Measurements from ENCODE around the gene ROBO2.

The ROBO2 gene, protein sequence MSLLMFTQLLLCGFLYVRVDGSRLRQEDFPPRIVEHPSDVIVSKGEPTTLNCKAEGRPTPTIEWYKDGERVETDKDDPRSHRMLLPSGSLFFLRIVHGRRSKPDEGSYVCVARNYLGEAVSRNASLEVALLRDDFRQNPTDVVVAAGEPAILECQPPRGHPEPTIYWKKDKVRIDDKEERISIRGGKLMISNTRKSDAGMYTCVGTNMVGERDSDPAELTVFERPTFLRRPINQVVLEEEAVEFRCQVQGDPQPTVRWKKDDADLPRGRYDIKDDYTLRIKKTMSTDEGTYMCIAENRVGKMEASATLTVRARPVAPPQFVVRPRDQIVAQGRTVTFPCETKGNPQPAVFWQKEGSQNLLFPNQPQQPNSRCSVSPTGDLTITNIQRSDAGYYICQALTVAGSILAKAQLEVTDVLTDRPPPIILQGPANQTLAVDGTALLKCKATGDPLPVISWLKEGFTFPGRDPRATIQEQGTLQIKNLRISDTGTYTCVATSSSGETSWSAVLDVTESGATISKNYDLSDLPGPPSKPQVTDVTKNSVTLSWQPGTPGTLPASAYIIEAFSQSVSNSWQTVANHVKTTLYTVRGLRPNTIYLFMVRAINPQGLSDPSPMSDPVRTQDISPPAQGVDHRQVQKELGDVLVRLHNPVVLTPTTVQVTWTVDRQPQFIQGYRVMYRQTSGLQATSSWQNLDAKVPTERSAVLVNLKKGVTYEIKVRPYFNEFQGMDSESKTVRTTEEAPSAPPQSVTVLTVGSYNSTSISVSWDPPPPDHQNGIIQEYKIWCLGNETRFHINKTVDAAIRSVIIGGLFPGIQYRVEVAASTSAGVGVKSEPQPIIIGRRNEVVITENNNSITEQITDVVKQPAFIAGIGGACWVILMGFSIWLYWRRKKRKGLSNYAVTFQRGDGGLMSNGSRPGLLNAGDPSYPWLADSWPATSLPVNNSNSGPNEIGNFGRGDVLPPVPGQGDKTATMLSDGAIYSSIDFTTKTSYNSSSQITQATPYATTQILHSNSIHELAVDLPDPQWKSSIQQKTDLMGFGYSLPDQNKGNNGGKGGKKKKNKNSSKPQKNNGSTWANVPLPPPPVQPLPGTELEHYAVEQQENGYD (N-terminal part only)

GRCh38 chr3:77039606-77040171, at the start of gene ROBO2:
Gene ROBO2 (plus strand): TSS chr3:77040099. CDS start chr3:77040786, 687 bp downstream.
- TF ChIP-seq SUZ12 (IDR thresholded peaks at IDR 0.05), result no peak
- no peak for TF ChIP-seq NFRKB (IDR thresholded peaks at IDR 0.05)
- TF ChIP-seq FOXM1 (IDR thresholded peaks at IDR 0.05; ENCODE audit: borderline replicate concordance), result no peak
- no peak for TF ChIP-seq BHLHE40 (IDR thresholded peaks at IDR 0.05; ENCODE audit: borderline replicate concordance)
- TF ChIP-seq SP1 (IDR thresholded peaks at IDR 0.05), result no peak
- no peak for TF ChIP-seq FOXK2 (IDR thresholded peaks at IDR 0.05)
- no peak for TF ChIP-seq TARDBP (IDR thresholded peaks at IDR 0.05)
- TF ChIP-seq HDGF (IDR thresholded peaks at IDR 0.05; ENCODE audit: borderline replicate concordance), result no peak
- TF ChIP-seq ARNT (IDR thresholded peaks at IDR 0.05), result no peak
- TF ChIP-seq ZNF384 (IDR thresholded peaks at IDR 0.05), result no peak
- no peak for TF ChIP-seq PKNOX1 (IDR thresholded peaks at IDR 0.05)
- TF ChIP-seq L3MBTL2 (conservative IDR thresholded peaks at IDR 0.05), result no peak
- TF ChIP-seq LEF1 (IDR thresholded peaks at IDR 0.05; ENCODE audit: borderline replicate concordance), result no peak
- TF ChIP-seq CTBP1 (IDR thresholded peaks at IDR 0.05; ENCODE audit: borderline replicate concordance), result no peak
- no peak for TF ChIP-seq FOXA1 (IDR thresholded peaks at IDR 0.05)
- no peak for TF ChIP-seq ELF4 (IDR thresholded peaks at IDR 0.05)
- ChIA-PET POLR2A (interaction anchor here (1.2 to 2.9 kb wide), 6 partner anchors 41 to 217 kb away, joined by 5 to 16 read pairs (median 6); no protein-coding TSS in a partner anchor), CTCF (interaction anchor here (3.0 kb wide), 1 partner anchor 281 kb away, joined by 21 read pairs; no protein-coding TSS in a partner anchor)
- peak; percentile 54 for DNase-seq (ENCODE audit: extremely low spot score)

DNA sequence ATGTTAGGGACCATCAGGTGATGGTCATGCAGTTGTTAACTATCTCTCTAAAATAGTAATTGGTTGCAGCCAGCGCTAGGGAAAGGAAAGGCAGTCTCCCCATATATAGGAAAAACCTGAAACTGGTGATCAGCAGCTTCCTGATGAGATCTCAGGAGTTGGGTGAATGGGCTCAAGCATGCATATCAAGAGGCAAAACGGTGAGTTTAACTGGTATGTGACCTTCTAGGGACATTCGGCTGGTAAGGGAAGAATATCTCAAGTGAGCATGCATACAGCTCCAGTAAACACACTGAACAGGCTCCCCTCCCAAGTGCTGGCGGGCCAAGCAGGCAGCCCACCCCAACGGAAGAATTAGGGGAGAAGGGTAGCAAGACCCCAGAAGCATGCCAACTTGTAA, 49.3 kb upstream of the ROBO2 start:
- TF ChIP-seq L3MBTL2 (conservative IDR thresholded peaks at IDR 0.05) (no peak), FOXM1 (IDR thresholded peaks at IDR 0.05; ENCODE audit: borderline replicate concordance) (no peak), ELF4 (IDR thresholded peaks at IDR 0.05) (no peak), ARNT (IDR thresholded peaks at IDR 0.05) (no peak), SP1 (IDR thresholded peaks at IDR 0.05) (no peak), LEF1 (IDR thresholded peaks at IDR 0.05; ENCODE audit: borderline replicate concordance) (no peak), CTBP1 (IDR thresholded peaks at IDR 0.05; ENCODE audit: borderline replicate concordance) (no peak), BHLHE40 (IDR thresholded peaks at IDR 0.05; ENCODE audit: borderline replicate concordance) (no peak), NFRKB (IDR thresholded peaks at IDR 0.05) (no peak), FOXK2 (IDR thresholded peaks at IDR 0.05) (no peak), ZNF384 (IDR thresholded peaks at IDR 0.05) (no peak), PKNOX1 (IDR thresholded peaks at IDR 0.05) (no peak), SUZ12 (IDR thresholded peaks at IDR 0.05) (no peak), FOXA1 (IDR thresholded peaks at IDR 0.05) (no peak)
- DNase-seq (ENCODE audit: extremely low spot score), result no peak
- ChIA-PET POLR2A (no interaction called here), CTCF (no interaction called here)

DNA sequence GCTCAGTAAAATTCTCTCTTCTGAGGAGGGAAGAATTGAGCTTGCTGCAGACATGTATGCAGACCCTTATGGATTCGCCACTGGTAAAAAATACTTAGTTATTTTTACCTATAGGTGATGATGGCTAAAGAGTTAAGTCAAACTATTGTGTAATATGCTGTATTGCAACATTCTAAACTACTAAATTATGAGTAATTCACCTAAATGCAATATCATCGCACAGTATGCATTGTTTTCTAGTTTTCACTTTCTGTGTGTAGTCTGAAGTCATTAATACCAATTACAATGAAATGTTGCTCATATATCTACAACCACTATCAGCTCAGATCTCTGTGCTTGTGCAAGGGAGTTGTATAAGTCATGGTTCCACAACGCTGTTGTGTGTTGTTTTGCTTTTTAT, 48.7 kb upstream of the ROBO2 start:
- CTCF ChIA-PET, result no interaction called here
- POLR2A ChIA-PET, result no interaction called here
- TF ChIP-seq SUZ12 (IDR thresholded peaks at IDR 0.05), result no peak
- TF ChIP-seq TARDBP (IDR thresholded peaks at IDR 0.05), result no peak
- no peak for TF ChIP-seq FOXM1 (IDR thresholded peaks at IDR 0.05; ENCODE audit: borderline replicate concordance)
- no peak for TF ChIP-seq SP1 (IDR thresholded peaks at IDR 0.05)
- no peak for TF ChIP-seq L3MBTL2 (conservative IDR thresholded peaks at IDR 0.05)
- TF ChIP-seq ELF4 (IDR thresholded peaks at IDR 0.05), result no peak
- no peak for TF ChIP-seq FOXK2 (IDR thresholded peaks at IDR 0.05)
- TF ChIP-seq LEF1 (IDR thresholded peaks at IDR 0.05; ENCODE audit: borderline replicate concordance), result no peak
- DNase-seq (ENCODE audit: extremely low spot score), result no peak

- no peak for DNase-seq (ENCODE audit: extremely low spot score)
- POLR2A ChIA-PET, result no interaction called here
- CTCF ChIA-PET, result no interaction called here
- no peak for TF ChIP-seq TARDBP (IDR thresholded peaks at IDR 0.05)
- no peak for TF ChIP-seq NFRKB (IDR thresholded peaks at IDR 0.05)
- no peak for TF ChIP-seq HDGF (IDR thresholded peaks at IDR 0.05; ENCODE audit: borderline replicate concordance)
- no peak for TF ChIP-seq BHLHE40 (IDR thresholded peaks at IDR 0.05; ENCODE audit: borderline replicate concordance)
- TF ChIP-seq SUZ12 (IDR thresholded peaks at IDR 0.05), result no peak
- no peak for TF ChIP-seq ELF4 (IDR thresholded peaks at IDR 0.05)
- TF ChIP-seq ARNT (IDR thresholded peaks at IDR 0.05), result no peak
- TF ChIP-seq SP1 (IDR thresholded peaks at IDR 0.05), result no peak
- no peak for TF ChIP-seq PKNOX1 (IDR thresholded peaks at IDR 0.05)
- no peak for TF ChIP-seq LEF1 (IDR thresholded peaks at IDR 0.05; ENCODE audit: borderline replicate concordance)
- TF ChIP-seq ZNF384 (IDR thresholded peaks at IDR 0.05), result no peak
- TF ChIP-seq FOXM1 (IDR thresholded peaks at IDR 0.05; ENCODE audit: borderline replicate concordance), result no peak
- no peak for TF ChIP-seq L3MBTL2 (conservative IDR thresholded peaks at IDR 0.05)
- TF ChIP-seq FOXA1 (IDR thresholded peaks at IDR 0.05), result no peak
- no peak for TF ChIP-seq FOXK2 (IDR thresholded peaks at IDR 0.05)
- no peak for TF ChIP-seq CTBP1 (IDR thresholded peaks at IDR 0.05; ENCODE audit: borderline replicate concordance)
Measured at GRCh38 chr3:76997733-76998132, 42.2 kb upstream of the ROBO2 start.

Measured in HEK293T (cell line).